Measurements from ENCODE around the gene SH2B2. TPM values are rescaled to one million over a fixed set of nuclear protein-coding genes. Genes with fewer than 3 reads are reported as not detected.

The SH2B2 gene
- total RNA-seq, 4 donors from 2014 or later = 1.8 to 13.2 (median 2.7) TPM

DNA sequence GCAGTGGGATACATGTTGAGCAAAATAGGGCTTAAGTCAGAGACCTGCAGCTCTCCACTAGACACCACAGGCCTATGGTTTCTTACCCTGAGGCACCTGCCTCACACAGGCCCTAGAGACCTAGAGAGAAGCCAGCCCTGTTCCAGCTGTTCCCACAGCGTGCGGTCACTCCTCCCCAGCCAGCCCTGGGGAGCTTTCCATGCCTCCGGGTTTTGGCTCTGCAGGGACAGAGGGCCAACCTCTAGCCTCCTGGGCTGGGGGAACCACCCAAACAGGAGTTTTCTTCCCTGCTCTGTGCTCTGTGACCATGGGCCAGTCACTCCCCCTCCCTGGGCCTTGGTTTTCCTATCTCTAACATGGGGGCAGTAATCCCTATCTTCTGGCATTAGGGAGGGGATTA is 33.0 kb downstream of the SH2B2 start:
- Histone ChIP-seq H3K4me1 (peaks cover 0 to 5% (median 0%) of the 10 kb centered on the region in 4 donors), H3K4me3 (no peak overlapping the region), H3K9me3 (no peaks in the 10 kb centered on the region), H3K36me3 (peaks cover 0 to 3% (median 0%) of the 10 kb centered on the region in 3 donors), H3K27me3 (no peaks in the 10 kb centered on the region), H3K27ac (no peak overlapping the region)
- peak in 1 of 3 donors; percentile 7 for DNase-seq
- TF ChIP-seq CTCF (IDR thresholded peaks at IDR 0.05) = no peak
- no peak for TF ChIP-seq POLR2A (IDR thresholded peaks at IDR 0.05)

GRCh38 chr7:102320181-102320580 is 33.5 kb downstream of the SH2B2 start:
- H3K4me3 ChIP-seq = no peak overlapping the region
- TF ChIP-seq CTCF (IDR thresholded peaks at IDR 0.05) = no peak
- no peak for TF ChIP-seq POLR2A (IDR thresholded peaks at IDR 0.05)
- H3K27me3 ChIP-seq = no peaks in the 10 kb centered on the region
- no peaks in the 10 kb centered on the region for H3K9me3 ChIP-seq
- peaks cover 0 to 5% (median 0%) of the 10 kb centered on the region in 4 donors for H3K4me1 ChIP-seq
- peak in 1 of 3 donors; percentile 35 for DNase-seq
- H3K36me3 ChIP-seq = peaks cover 0 to 3% (median 0%) of the 10 kb centered on the region in 3 donors
- no peak overlapping the region for H3K27ac ChIP-seq

DNA sequence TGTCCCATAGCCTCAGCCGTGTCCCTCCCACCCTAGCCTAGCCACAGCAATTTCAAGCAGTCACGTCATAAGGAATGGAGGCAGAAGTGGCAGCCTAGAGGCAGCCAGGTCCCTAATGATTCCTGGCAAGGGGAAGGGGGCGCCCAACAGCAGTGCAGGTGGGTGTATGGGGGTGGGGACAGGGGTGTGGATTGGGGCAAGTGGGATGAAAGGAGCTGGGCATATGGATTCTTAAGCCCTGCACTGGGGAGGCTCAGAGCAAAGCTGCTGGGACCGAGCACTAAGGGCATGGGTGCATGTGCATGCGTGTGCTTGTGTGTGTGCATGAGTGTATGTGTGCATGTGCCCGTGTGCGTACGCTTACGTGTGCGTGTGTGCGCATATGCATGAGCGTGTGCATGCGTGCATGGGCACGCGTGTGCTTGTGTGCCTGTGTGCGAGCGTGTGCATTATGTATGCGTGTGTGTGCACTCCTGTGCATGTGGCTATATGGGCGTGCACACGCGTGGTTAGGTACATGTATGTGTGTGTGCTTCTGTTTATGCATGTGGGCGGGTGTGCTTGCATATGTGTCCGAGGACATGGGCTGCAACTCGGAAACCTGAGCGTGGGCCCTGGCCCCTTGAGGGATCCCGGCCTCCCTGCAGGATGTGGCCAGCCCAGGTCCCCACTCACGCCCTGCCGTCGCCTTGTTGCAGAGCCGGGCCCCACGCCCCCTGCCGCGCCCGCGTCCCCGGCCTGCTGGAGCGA is 34.1 kb downstream of the SH2B2 start:
- Histone ChIP-seq H3K27me3 (no peaks in the 10 kb centered on the region), H3K36me3 (peaks cover 0 to 3% (median 0%) of the 10 kb centered on the region in 3 donors), H3K9me3 (no peaks in the 10 kb centered on the region), H3K4me3 (peak overlapping the region in 1 of 4 donors; percentile 29), H3K27ac (no peak overlapping the region), H3K4me1 (peaks cover 0 to 5% (median 0%) of the 10 kb centered on the region in 4 donors)
- no peak for DNase-seq
- no peak for TF ChIP-seq POLR2A (IDR thresholded peaks at IDR 0.05)
- TF ChIP-seq CTCF (IDR thresholded peaks at IDR 0.05) = no peak

GRCh38 chr7:102321351-102322201 is 34.9 kb downstream of the SH2B2 start:
- DNase-seq = peak in 1 of 3 donors; percentile 55
- Histone ChIP-seq H3K27me3 (no peaks in the 10 kb centered on the region), H3K4me1 (peaks cover 0 to 5% (median 0%) of the 10 kb centered on the region in 4 donors), H3K4me3 (peak overlapping the region in 1 of 4 donors; percentile 29), H3K9me3 (no peaks in the 10 kb centered on the region), H3K27ac (no peak overlapping the region), H3K36me3 (peaks cover 0 to 3% (median 0%) of the 10 kb centered on the region in 3 donors)
- TF ChIP-seq POLR2A (IDR thresholded peaks at IDR 0.05) = no peak
- no peak for TF ChIP-seq CTCF (IDR thresholded peaks at IDR 0.05)

GRCh38 chr7:102322202-102322715 is 35.6 kb downstream of the SH2B2 start:
- peaks cover 0 to 3% (median 0%) of the 10 kb centered on the region in 3 donors for H3K36me3 ChIP-seq
- H3K27ac ChIP-seq = no peak overlapping the region
- H3K4me3 ChIP-seq = no peak overlapping the region
- H3K4me1 ChIP-seq = peaks cover 0 to 5% (median 0%) of the 10 kb centered on the region in 4 donors
- no peak for DNase-seq
- H3K27me3 ChIP-seq = no peaks in the 10 kb centered on the region
- TF ChIP-seq CTCF (IDR thresholded peaks at IDR 0.05) = no peak
- no peak for TF ChIP-seq POLR2A (IDR thresholded peaks at IDR 0.05)
- H3K9me3 ChIP-seq = no peaks in the 10 kb centered on the region
